PC-3 (cell line): ENCODE data around the gene ELANE. TPM values are rescaled to one million over a fixed set of nuclear protein-coding genes. Genes with fewer than 3 reads are reported as not detected.

Experiments
- ATAC-seq: fragments of 200-7000 bp; cut with Tn5 transposase; 2 replicates; pipeline ENCODE4 v1.9.1; 2020; ENCODE audit warnings: mild to moderate bottlenecking, moderate library complexity
- BruUV-seq: library from RNA; stranded (reverse); fragments of 400-500 nt; replicated peaks from 2 replicates; lab custom pipeline; 2021; lab: Mats Ljungman, UMichigan
- CTCF ChIA-PET: fragments of 300-600 bp; sonication (Branson Sonifier 250); formaldehyde crosslinking; loops from one replicate; lab custom pipeline; 2022; ENCODE audit warnings: antibody characterized with exemption; lab: Charles Lee
- POLR2A ChIA-PET: fragments of 300-600 bp; sonication (Branson Sonifier 250); formaldehyde crosslinking; loops from one replicate; lab custom pipeline; 2022; ENCODE audit warnings: antibody characterized with exemption; ENCODE audit not compliant: unreplicated experiment; lab: Charles Lee
- DNase-seq: peaks from one replicate; pipeline ENCODE4 v3.0.0-alpha.2; 2015
- H2AFZ ChIP-seq: fragments of 300-600 bp; sonication (generic); 2 replicates; pipeline ENCODE4 v1.6.0; 2016; ENCODE audit warnings: antibody characterized with exemption, low read length
- H3F3A ChIP-seq: fragments of 300-600 bp; sonication (generic); one replicate; pipeline ENCODE4 v1.6.0; 2017; ENCODE audit warnings: antibody characterized with exemption, low read length, control low read depth, mild to moderate bottlenecking; ENCODE audit not compliant: unreplicated experiment
- H3K27ac ChIP-seq: fragments of 300-600 bp; sonication (generic); 2 replicates; pipeline ENCODE4 v1.5.1; 2016; ENCODE audit warnings: mild to moderate bottlenecking, low read length
- H3K27me3 ChIP-seq: fragments of 300-600 bp; sonication (generic); 2 replicates; pipeline ENCODE4 v1.6.1; 2016; ENCODE audit warnings: low read length, mixed read lengths
- H3K36me3 ChIP-seq: fragments of 300-600 bp; sonication (generic); 2 replicates; pipeline ENCODE4 v1.6.1; 2016; ENCODE audit warnings: low read depth, mixed run types, low read length, mixed read lengths
- H3K4me1 ChIP-seq: fragments of 300-600 bp; sonication (generic); 2 replicates; pipeline ENCODE4 v1.5.1; 2016; ENCODE audit warnings: low read length; ENCODE audit not compliant: insufficient read depth
- H3K4me2 ChIP-seq: fragments of 300-600 bp; sonication (generic); 2 replicates; pipeline ENCODE4 v1.6.0; 2016; ENCODE audit warnings: low read length
- H3K4me3 ChIP-seq: fragments of 300-600 bp; sonication (generic); 2 replicates; pipeline ENCODE4 v1.5.1; 2016; ENCODE audit warnings: mild to moderate bottlenecking, low read length, mixed read lengths
- H3K79me2 ChIP-seq: fragments of 300-600 bp; sonication (generic); 2 replicates; pipeline ENCODE4 v1.6.1; 2017; ENCODE audit warnings: low read length, mixed read lengths
- H3K9ac ChIP-seq: fragments of 300-600 bp; sonication (generic); 2 replicates; pipeline ENCODE4 v1.6.0; 2016; ENCODE audit warnings: mild to moderate bottlenecking, low read length
- H3K9me2 ChIP-seq: fragments of 300-600 bp; sonication (generic); replicated peaks from 2 replicates; pipeline ENCODE4 v1.6.1; 2016; ENCODE audit warnings: mixed run types, low read length, mixed read lengths
- H3K9me3 ChIP-seq: fragments of 300-600 bp; sonication (generic); 2 replicates; pipeline ENCODE4 v1.6.1; 2016; ENCODE audit warnings: low read length, mixed read lengths
- H4K20me1 ChIP-seq: fragments of 300-600 bp; sonication (generic); 2 replicates; pipeline ENCODE4 v1.6.1; 2016; ENCODE audit warnings: low read length, mixed read lengths
- CTCF ChIP-seq: fragments of 300-600 bp; sonication (generic); conservative IDR thresholded peaks from 2 replicates; pipeline ENCODE4 v1.5.1; 2017; ENCODE audit warnings: antibody characterized with exemption, low read depth, mild to moderate bottlenecking, low read length
- EZH2 ChIP-seq: fragments of 300-600 bp; sonication (generic); IDR thresholded peaks from one replicate; pipeline ENCODE4 v1.6.1; 2017; ENCODE audit warnings: antibody characterized with exemption, mild to moderate bottlenecking, low read length; ENCODE audit not compliant: unreplicated experiment
- EZH2phosphoT487 ChIP-seq: fragments of 300-600 bp; sonication (generic); IDR thresholded peaks from 2 replicates; pipeline ENCODE4 v1.6.1; 2018; ENCODE audit warnings: mild to moderate bottlenecking, antibody characterized with exemption, low read length, borderline replicate concordance
- intact Hi-C: fragments of 100-400 bp; cut with micrococcal nuclease; formaldehyde crosslinking; loops from 2 replicates; pipeline ENCODE4 v1.9.0; 2023
- total RNA-seq: library from RNA; depleted of rRNA; stranded (reverse); fragments of >200 nt; gene quantifications from 2 replicates; pipeline ENCODE4 v1.2.3, GENCODE V29; 2014

ELANE gene
- total RNA-seq, 1 experiment from 2014 or later, result not detected

- H3K9ac ChIP-seq, result no peak overlapping the region
- peaks cover 25% of the 10 kb centered on the region for H3K36me3 ChIP-seq
- no peak overlapping the region for H3K4me3 ChIP-seq
- ATAC-seq (no peak), DNase-seq (no peak)
- peaks cover 7% of the 10 kb centered on the region for H4K20me1 ChIP-seq
- no peaks in the 10 kb centered on the region for H3F3A ChIP-seq
- TF ChIP-seq EZH2 (no peak), CTCF (no peak), EZH2phosphoT487 (no peak)
- intact Hi-C loops, result no loop called here
- BruUV-seq, result no TSS peak
- H3K9me2 ChIP-seq, result no peaks in the 10 kb centered on the region
- POLR2A ChIA-PET, result no interaction called here
- CTCF ChIA-PET, result no interaction called here
- no peak overlapping the region for H3K27ac ChIP-seq
- no peaks in the 10 kb centered on the region for H3K9me3 ChIP-seq
- H3K4me1 ChIP-seq, result no peaks in the 10 kb centered on the region
- no peaks in the 10 kb centered on the region for H3K27me3 ChIP-seq
- H2AFZ ChIP-seq, result no peak overlapping the region
- H3K79me2 ChIP-seq, result peaks cover 3% of the 10 kb centered on the region; the same call in 1 of the 2 replicates
- H3K4me2 ChIP-seq, result no peak overlapping the region
These were observed 39.3 kb upstream of the ELANE start for GRCh38 chr19:812747-813218.

GRCh38 chr19:813219-814151, 38.6 kb upstream of the ELANE start:
- peaks cover 19% of the 10 kb centered on the region for H3K36me3 ChIP-seq
- POLR2A ChIA-PET, result no interaction called here
- no peaks in the 10 kb centered on the region for H3K79me2 ChIP-seq
- no peaks in the 10 kb centered on the region for H3K9me2 ChIP-seq
- DNase-seq (no peak), ATAC-seq (peak; percentile 6; the same call in 1 of the 2 replicates)
- H2AFZ ChIP-seq, result no peak overlapping the region
- no peaks in the 10 kb centered on the region for H3K4me1 ChIP-seq
- no peak overlapping the region for H3K9ac ChIP-seq
- no peak overlapping the region for H3K27ac ChIP-seq
- no TSS peak for BruUV-seq
- CTCF ChIA-PET, result no interaction called here
- no peak overlapping the region for H3K4me3 ChIP-seq
- no peaks in the 10 kb centered on the region for H3K27me3 ChIP-seq
- no peak overlapping the region for H3K4me2 ChIP-seq
- no peaks in the 10 kb centered on the region for H3F3A ChIP-seq
- TF ChIP-seq CTCF (no peak), EZH2phosphoT487 (no peak), EZH2 (no peak)
- intact Hi-C loops, result no loop called here
- 0 out of 2 replicates have a peak, but pooled peaks cover 4% of the 10 kb centered on the region for H4K20me1 ChIP-seq
- H3K9me3 ChIP-seq, result no peaks in the 10 kb centered on the region
